Measurements from ENCODE around the gene MCUB.

The MCUB gene

DNA sequence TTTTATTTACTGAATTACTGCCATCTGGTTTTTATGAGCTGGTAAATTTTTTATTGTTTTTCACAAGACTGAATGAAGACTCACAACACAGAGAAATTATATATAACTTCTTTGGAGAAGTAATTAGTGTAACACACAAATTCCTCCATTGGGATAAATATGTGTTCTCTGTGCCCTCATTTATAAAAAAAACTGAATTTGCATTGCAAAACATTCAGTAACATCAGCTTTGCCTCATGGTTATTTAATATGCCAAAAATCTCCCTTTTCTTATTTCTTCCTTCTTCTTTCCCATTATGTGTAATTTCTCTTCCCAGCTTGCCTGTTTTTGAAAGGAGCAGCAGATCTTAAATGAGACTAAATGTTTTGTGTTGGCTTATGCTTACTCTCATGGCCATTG, 124.7 kb downstream of the MCUB start:
- DNase-seq: peak; percentile 98

- DNase-seq: no peak
Measured at GRCh38 chr4:109690690-109691410, 130.8 kb downstream of the MCUB start.

DNA sequence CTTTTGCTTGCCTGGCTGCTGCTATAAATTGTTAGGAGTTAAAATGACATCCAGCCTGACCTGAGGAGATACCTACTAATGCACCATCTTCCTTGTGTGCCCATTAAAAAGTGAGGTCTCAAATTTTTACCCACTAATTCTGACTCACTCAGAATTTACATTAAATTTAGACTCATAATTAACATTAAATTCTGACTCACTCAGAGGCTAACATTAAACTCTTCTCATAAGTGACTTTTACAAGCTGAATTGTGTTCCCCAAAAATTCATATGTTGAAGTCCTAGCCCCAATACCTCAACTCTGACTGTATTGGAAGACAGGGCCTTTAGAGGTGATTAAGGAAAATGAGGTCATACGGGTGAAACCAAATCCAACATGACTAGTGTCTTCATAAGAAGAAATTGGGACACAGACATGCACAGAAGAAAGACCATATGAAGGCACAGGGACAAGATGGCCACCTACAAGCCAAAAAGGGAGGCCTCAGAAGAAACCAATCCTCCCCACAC, 131.4 kb downstream of the MCUB start:
- no peak for DNase-seq

GRCh38 chr4:109698656-109699055, 138.6 kb downstream of the MCUB start:
- no peak for DNase-seq

GRCh38 chr4:109699553-109700225, 139.6 kb downstream of the MCUB start:
- no peak for DNase-seq

- DNase-seq: peak; percentile 68
Measured at GRCh38 chr4:109701566-109702410, 141.7 kb downstream of the MCUB start.

DNA sequence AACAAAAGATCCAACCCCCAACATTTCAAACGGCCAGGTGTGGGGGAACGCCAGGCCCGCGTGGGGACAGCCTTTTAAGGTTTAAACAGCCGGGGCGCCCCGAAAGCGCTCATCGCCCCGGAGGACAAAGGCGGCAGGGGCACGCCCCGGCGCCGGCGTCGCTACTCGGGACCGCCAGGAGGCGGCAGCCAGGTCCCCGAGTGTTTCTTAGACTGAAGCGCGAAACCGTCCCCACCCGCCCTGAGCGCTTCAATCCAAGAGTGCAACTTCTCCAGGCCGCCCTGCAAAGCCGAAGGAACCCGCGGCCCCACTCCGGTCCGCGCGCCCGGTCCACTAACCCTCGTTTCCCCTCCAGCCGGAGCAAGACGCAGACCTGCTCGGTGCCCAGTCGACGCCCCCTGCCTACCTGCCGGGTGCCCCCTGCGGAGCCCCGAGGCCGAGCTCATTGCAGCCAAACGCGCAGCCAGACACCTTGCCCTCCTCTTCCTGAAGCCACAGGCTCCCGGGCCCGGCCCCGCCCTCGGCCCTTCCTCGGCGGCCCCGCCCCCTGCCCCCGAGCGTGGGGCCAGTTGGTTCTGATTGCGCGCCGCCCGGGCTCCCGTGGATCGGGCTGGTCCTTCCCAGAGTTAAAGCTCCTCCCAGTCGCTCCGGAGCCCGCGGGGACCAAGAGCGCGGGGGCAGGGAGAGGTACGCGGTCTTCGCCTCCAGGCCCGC, 143.1 kb downstream of the MCUB start, which contains the start of gene CASP6:
Gene CASP6, minus strand, starts transcription at position 496 of the 714 bp plus-strand sequence. Its CDS starts 50 bp downstream, at position 446.
- peak; percentile 80 for DNase-seq

- DNase-seq: no peak
Measured at GRCh38 chr4:109703664-109704361, 143.8 kb downstream of the MCUB start.

DNA sequence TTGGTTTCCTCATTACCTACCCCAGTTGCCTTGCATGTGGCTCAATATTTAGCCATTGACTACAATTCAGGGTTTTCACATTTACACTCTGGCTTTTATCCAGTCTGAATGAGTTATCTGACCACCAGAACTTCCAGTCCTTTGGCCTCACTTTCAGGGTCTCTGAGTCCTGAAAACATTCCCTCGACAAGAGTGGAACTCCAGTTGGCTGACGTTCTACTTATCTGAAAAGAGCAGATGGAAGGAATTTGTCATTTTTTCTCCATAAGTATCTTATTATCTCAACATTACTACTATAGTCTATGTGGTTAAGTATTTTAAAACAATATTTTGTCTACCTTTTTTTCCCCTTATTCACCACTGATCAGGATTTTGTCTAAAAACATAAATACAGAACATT, 148.4 kb downstream of the MCUB start:
- no peak for DNase-seq

DNA sequence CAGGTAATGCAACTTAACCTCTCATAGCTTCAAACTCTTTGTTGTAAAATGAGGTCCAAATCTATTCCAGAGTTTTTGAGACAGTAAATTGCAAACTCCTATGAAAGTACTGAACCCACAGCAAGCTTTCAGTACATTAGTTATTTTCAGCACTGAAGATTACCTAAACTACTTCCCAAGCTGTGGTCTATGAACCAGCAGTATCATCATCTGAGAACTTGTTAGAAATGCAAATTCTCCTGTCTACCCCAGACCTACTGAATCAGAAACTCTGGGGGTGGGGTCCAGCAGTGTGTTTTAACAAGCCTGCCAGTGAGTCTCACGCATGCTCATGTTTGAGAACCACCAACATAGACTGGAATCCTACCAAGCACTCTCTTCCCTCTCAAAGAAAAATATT, 148.9 kb downstream of the MCUB start:
- no peak for DNase-seq

DNA sequence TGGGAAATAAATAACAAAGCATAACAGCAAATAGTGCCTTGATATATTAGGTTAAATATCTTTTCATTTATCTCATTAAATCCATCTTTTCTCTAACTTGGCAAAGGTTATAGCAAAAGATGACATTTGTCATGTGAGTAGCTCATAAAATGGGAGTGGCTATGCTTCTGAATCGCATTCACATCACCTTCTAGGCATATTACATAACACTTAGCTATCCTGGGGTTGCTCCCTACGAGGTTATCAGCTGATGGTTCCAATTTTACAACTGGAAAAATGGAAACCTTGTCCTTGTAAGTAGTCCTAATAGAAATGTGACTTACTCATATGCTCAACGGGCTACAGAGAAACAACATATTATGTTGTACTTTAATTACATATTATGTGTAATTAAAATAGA, 153.5 kb downstream of the MCUB start:
- DNase-seq: no peak

DNA sequence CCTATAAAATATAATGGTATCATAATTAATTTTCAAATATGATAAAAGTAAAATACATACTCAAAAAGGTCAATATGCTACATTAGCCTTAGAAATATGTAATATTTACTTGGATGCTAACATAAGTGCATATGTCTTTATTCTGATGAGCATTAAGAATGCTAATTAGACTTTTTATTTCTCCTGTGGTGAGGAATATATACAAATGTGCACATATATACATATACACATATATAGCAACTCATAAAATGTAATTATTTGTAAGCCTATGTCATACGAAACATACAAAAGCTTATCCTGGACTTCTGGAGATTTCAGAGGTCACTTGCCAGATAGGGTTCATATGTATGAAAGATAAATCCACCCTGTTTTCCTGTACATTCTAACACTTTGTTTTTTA, 158.7 kb downstream of the MCUB start:
- DNase-seq: no peak

- DNase-seq: no peak
Measured at GRCh38 chr4:109719604-109720003, 159.6 kb downstream of the MCUB start.

DNA sequence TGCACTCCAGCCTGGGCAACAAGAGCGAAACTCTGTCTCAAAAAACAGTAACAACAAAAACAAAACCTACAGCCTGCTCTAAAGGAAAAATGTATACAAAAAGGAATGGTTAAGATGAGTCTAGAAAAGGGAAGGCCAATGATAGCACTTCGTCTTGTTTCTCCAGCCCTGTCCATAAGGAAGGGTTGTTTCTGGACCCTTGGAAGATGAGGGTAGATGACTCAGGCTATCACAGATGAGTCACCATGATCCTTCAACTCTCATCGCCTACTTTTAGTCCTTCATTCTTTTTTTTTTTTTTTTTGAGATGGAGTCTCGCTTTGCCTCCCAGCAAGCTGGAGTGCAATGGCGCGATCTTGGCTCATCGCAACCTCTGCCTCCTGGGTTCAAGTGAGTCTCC, 161.0 kb downstream of the MCUB start:
- DNase-seq: no peak

DNA sequence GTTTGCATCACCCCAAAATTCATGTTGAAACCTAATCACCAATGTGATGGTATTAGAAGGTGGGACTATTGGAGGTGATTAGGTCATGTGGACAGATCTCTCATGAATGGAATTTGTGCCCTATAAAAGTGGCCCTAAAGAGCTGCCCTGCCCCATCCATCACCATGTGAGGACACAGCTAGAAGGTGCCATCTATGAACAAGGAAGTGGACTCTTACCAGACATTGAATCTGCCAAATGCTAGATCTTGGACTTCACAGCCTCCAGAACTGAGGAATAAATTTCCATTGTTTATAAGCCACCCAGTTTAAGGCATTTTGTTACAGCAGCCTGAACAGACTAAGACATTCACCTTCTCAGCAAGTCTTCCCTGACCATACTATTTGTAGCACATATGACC, 162.3 kb downstream of the MCUB start:
- DNase-seq: no peak

- DNase-seq: no peak
Measured at GRCh38 chr4:109723110-109723509, 163.1 kb downstream of the MCUB start.

GRCh38 chr4:109728385-109728784, 168.3 kb downstream of the MCUB start:
- DNase-seq: peak; percentile 25

- DNase-seq: peak; percentile 48
Measured at GRCh38 chr4:109729117-109729717, 169.2 kb downstream of the MCUB start.

DNA sequence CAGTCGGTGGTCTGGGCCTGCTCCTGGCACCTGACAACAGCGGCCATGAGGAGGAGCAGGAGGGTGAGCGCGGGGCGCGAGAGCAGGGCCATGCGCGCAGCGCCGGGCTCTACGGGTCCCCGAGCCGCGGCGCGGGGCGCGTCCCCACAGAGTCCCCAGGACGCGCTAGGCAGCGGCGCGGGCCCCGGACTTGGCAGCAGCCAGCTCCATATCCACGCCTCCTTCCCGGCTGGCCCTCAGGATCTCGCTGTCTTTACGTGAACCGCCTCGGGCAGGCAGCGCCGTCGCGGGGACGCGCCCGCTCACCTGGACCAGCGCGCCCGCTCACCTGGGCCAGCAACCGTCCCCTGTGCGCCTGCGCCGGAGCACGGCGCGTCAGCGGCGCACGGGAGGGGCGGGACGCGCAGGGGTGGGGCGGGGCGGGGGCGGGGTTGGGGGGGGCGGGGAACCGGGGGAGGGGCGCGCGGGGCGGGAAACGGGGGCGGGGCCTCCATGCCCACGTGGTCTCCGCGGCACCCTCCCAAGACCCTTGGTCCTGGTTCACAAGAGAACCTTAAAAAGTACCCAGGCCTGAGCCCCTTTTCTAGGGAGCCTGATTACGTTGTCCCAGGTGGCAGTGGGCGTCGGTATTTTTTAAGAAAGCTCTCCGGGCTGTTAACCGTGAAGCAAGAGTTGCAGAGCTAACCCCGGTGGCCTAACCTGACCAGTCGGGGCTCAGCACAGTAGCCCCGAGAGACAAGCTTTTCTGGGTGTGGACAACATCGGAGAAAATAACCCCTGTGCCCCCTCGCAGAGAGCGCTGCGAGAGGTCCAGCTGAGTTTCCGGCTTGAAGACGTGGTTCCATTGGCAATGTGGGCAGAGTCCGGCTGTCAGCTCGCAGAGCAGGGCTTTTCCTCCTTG, 169.9 kb downstream of the MCUB start, which contains the start of gene PLA2G12A:
Gene PLA2G12A, minus strand, starts transcription at position 353 of the 901 bp plus-strand sequence. Its CDS starts 261 bp downstream, at position 92.
- DNase-seq: peak; percentile 82
